Loucy (cell line): ENCODE data around the gene TBX15.

Source experiments
- H2AFZ ChIP-seq: fragments of 200-600 bp; sonication (generic); 2 replicates; pipeline ENCODE4 v1.6.0; 2016; ENCODE audit warnings: antibody characterized with exemption, mild to moderate bottlenecking, low read length, moderate library complexity
- H3F3A ChIP-seq: fragments of 200-600 bp; 2 replicates; pipeline ENCODE4 v1.6.0; 2016; ENCODE audit warnings: antibody characterized with exemption, low read depth, mild to moderate bottlenecking
- H3K27me3 ChIP-seq: fragments of 200-600 bp; sonication (generic); 2 replicates; pipeline ENCODE4 v1.6.1; 2014; ENCODE audit warnings: low read length, mild to moderate bottlenecking; ENCODE audit not compliant: insufficient read depth, poor library complexity, severe bottlenecking
- H3K36me3 ChIP-seq: fragments of 200-600 bp; sonication (generic); 2 replicates; pipeline ENCODE4 v1.6.1; 2016; ENCODE audit warnings: low read length; ENCODE audit not compliant: insufficient read depth
- H3K4me1 ChIP-seq: fragments of 200-600 bp; sonication (generic); 2 replicates; pipeline ENCODE4 v1.5.1; 2014; ENCODE audit warnings: low read length, mild to moderate bottlenecking; ENCODE audit not compliant: insufficient read depth, poor library complexity, severe bottlenecking
- H3K4me2 ChIP-seq: fragments of 200-600 bp; sonication (generic); 2 replicates; pipeline ENCODE4 v1.6.0; 2014; ENCODE audit warnings: antibody characterized with exemption, low read length, low read depth, mild to moderate bottlenecking; ENCODE audit not compliant: poor library complexity, severe bottlenecking
- H3K4me3 ChIP-seq: fragments of 200-600 bp; sonication (generic); 2 replicates; pipeline ENCODE4 v1.5.1; 2014; ENCODE audit warnings: low read length, mild to moderate bottlenecking, mixed read lengths; ENCODE audit not compliant: poor library complexity, severe bottlenecking
- H3K79me2 ChIP-seq: fragments of 200-600 bp; sonication (generic); 2 replicates; pipeline ENCODE4 v1.6.1; 2014; ENCODE audit warnings: low read length; ENCODE audit not compliant: insufficient read depth
- H3K9ac ChIP-seq: fragments of 200-600 bp; sonication (generic); 2 replicates; pipeline ENCODE4 v1.6.0; 2014; ENCODE audit warnings: mild to moderate bottlenecking, low read depth, low read length, moderate library complexity; ENCODE audit not compliant: poor library complexity, severe bottlenecking
- H3K9me2 ChIP-seq: fragments of 200-600 bp; sonication (generic); replicated peaks from 2 replicates; pipeline ENCODE4 v1.6.1; 2016; ENCODE audit warnings: low read depth, low read length, mixed read lengths
- H3K9me3 ChIP-seq: fragments of 200-600 bp; sonication (generic); 2 replicates; pipeline ENCODE4 v1.6.1; 2014; ENCODE audit warnings: mild to moderate bottlenecking, antibody characterized with exemption, low read length, low read depth; ENCODE audit not compliant: insufficient read depth
- H4K20me1 ChIP-seq: fragments of 200-600 bp; sonication (generic); 2 replicates; pipeline ENCODE4 v1.6.0; 2014; ENCODE audit warnings: antibody characterized with exemption, low read length, mild to moderate bottlenecking; ENCODE audit not compliant: insufficient read depth, poor library complexity, severe bottlenecking
- EZH2phosphoT487 ChIP-seq: fragments of 200-600 bp; IDR thresholded peaks from 2 replicates; pipeline ENCODE4 v1.6.1; 2018; ENCODE audit warnings: antibody characterized with exemption, mild to moderate bottlenecking, moderate library complexity, borderline replicate concordance
- TF ChIP-seq, protein P1 (sequence below): fragments of 200-600 bp; sonication (generic); conservative IDR thresholded peaks from 2 replicates; pipeline ENCODE4 v1.5.1; 2014; ENCODE audit warnings: mild to moderate bottlenecking, antibody characterized with exemption, low read length

The TBX15 gene

GRCh38 chr1:118979754-118980575, 8.2 kb downstream of the TBX15 start:
- no peaks in the 10 kb centered on the region for H3K27me3 ChIP-seq

GRCh38 chr1:118978914-118979701, 9.0 kb downstream of the TBX15 start:
- Histone ChIP-seq H3K36me3 (no peaks in the 10 kb centered on the region), H4K20me1 (no peaks in the 10 kb centered on the region), H2AFZ (no peak overlapping the region), H3K27me3 (no peaks in the 10 kb centered on the region), H3F3A (no peaks in the 10 kb centered on the region), H3K4me1 (no peaks in the 10 kb centered on the region), H3K4me3 (no peak overlapping the region), H3K79me2 (no peaks in the 10 kb centered on the region), H3K9me3 (no peaks in the 10 kb centered on the region), H3K9me2 (no peaks in the 10 kb centered on the region), H3K9ac (no peak overlapping the region), H3K4me2 (no peak overlapping the region)
- no peak for TF ChIP-seq EZH2phosphoT487
- TF ChIP-seq, protein P1, sequence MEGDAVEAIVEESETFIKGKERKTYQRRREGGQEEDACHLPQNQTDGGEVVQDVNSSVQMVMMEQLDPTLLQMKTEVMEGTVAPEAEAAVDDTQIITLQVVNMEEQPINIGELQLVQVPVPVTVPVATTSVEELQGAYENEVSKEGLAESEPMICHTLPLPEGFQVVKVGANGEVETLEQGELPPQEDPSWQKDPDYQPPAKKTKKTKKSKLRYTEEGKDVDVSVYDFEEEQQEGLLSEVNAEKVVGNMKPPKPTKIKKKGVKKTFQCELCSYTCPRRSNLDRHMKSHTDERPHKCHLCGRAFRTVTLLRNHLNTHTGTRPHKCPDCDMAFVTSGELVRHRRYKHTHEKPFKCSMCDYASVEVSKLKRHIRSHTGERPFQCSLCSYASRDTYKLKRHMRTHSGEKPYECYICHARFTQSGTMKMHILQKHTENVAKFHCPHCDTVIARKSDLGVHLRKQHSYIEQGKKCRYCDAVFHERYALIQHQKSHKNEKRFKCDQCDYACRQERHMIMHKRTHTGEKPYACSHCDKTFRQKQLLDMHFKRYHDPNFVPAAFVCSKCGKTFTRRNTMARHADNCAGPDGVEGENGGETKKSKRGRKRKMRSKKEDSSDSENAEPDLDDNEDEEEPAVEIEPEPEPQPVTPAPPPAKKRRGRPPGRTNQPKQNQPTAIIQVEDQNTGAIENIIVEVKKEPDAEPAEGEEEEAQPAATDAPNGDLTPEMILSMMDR = no peak

More at GRCh38 chr1:118979754-118980575, 8.2 kb downstream of the TBX15 start:
- no peaks in the 10 kb centered on the region for H3K9me3 ChIP-seq
- no peak overlapping the region for H2AFZ ChIP-seq
- H4K20me1 ChIP-seq = no peaks in the 10 kb centered on the region
- H3K4me3 ChIP-seq = no peak overlapping the region
- H3K9ac ChIP-seq = no peak overlapping the region
- TF ChIP-seq, protein P1 = no peak
- TF ChIP-seq EZH2phosphoT487 = no peak
- no peaks in the 10 kb centered on the region for H3K79me2 ChIP-seq
- H3K4me2 ChIP-seq = no peak overlapping the region
- no peaks in the 10 kb centered on the region for H3F3A ChIP-seq
- no peaks in the 10 kb centered on the region for H3K4me1 ChIP-seq
- no peaks in the 10 kb centered on the region for H3K9me2 ChIP-seq
- H3K36me3 ChIP-seq = no peaks in the 10 kb centered on the region

- Histone ChIP-seq H3K27me3 (no peaks in the 10 kb centered on the region), H3K9me3 (no peaks in the 10 kb centered on the region), H3K4me1 (no peaks in the 10 kb centered on the region), H3K36me3 (no peaks in the 10 kb centered on the region), H3K79me2 (no peaks in the 10 kb centered on the region), H3K4me3 (no peak overlapping the region), H3K4me2 (no peak overlapping the region), H3F3A (no peaks in the 10 kb centered on the region), H3K9me2 (no peaks in the 10 kb centered on the region), H3K9ac (no peak overlapping the region), H2AFZ (no peak overlapping the region), H4K20me1 (no peaks in the 10 kb centered on the region)
- no peak for TF ChIP-seq EZH2phosphoT487
- TF ChIP-seq, protein P1 = no peak
These were observed 10.5 kb downstream of the TBX15 start for GRCh38 chr1:118977600-118977999.
